SK-N-SH (cell line): Measurements from ENCODE around the gene ABITRAM. TPM values are rescaled to one million over a fixed set of nuclear protein-coding genes. Genes with fewer than 3 reads are reported as not detected.

Experiments
- CTCF ChIA-PET: fragments of 300-600, 350-600 bp; formaldehyde crosslinking; extraction: SDS; loops from one replicate; lab custom pipeline; 2021; lab: Yijun Ruan, JAX
- POLR2A ChIA-PET: fragments of 350-600 bp; sonication (Branson Sonifier 250); formaldehyde crosslinking; extraction: SDS; loops from one replicate; lab custom pipeline; 2020; ENCODE audit warnings: antibody characterized with exemption, inconsistent platforms; lab: Yijun Ruan, JAX
- DNase-seq: peaks from one replicate; pipeline ENCODE4 v3.0.0; 2012
- H2AFZ ChIP-seq: fragments of 200-600 bp; sonication (generic); 2 replicates; pipeline ENCODE4 v1.8.1; 2016; ENCODE audit warnings: antibody characterized with exemption, mild to moderate bottlenecking, low read depth
- H3F3A ChIP-seq: fragments of 200-600 bp; sonication (generic); replicated peaks from 2 replicates; pipeline ENCODE3; 2016; ENCODE audit warnings: antibody characterized with exemption, mild to moderate bottlenecking; ENCODE audit not compliant: insufficient read depth
- H3K27ac ChIP-seq, 2 experiments: fragments of 200-500 bp in 1 of 2; fragments of 200-600 bp in 1 of 2; sonication (Bioruptor generic) in 1 of 2; sonication (generic), shearing (Covaris generic) in 1 of 2; 2 replicates each; pipeline versions ENCODE4 v1.5.1 to v1.6.1; 2014 to 2016; ENCODE audit warnings: low read depth in 2 of 2, inconsistent platforms in 1 of 2, low read length in 1 of 2, mild to moderate bottlenecking in 1 of 2, mixed read lengths in 1 of 2
- H3K27me3 ChIP-seq: fragments of 200-600 bp; sonication (generic), shearing (Covaris generic); 2 replicates; pipeline ENCODE4 v1.6.1; 2016; ENCODE audit warnings: mixed run types; ENCODE audit not compliant: insufficient read depth
- H3K36me3 ChIP-seq, 2 experiments: fragments of 200-500 bp in 1 of 2; fragments of 200-600 bp in 1 of 2; sonication (Bioruptor generic) in 1 of 2; sonication (generic) in 1 of 2; replicated peaks in 1 of 2; 2 replicates each; pipeline versions ENCODE3 to v1.5.1; 2014 to 2016; ENCODE audit warnings: low read length in 1 of 2, mild to moderate bottlenecking in 1 of 2; ENCODE audit not compliant: insufficient read depth in 2 of 2, control insufficient read depth in 1 of 2
- H3K4me1 ChIP-seq, 2 experiments: fragments of 200-500 bp in 1 of 2; fragments of 200-600 bp in 1 of 2; sonication (Bioruptor generic) in 1 of 2; sonication (generic), shearing (Covaris generic) in 1 of 2; 2 replicates each; pipeline versions ENCODE4 v1.5.1 to v1.6.1; 2014 to 2016; ENCODE audit warnings: low read depth in 1 of 2, low read length in 1 of 2, mixed run types in 1 of 2; ENCODE audit not compliant: insufficient read depth in 2 of 2, control insufficient read depth in 1 of 2
- H3K4me2 ChIP-seq: fragments of 200-600 bp; sonication (generic), shearing (Covaris generic); 2 replicates; pipeline ENCODE4 v1.6.1; 2017; ENCODE audit warnings: mixed run types
- H3K4me3 ChIP-seq, 2 experiments: fragments of 200-500 bp in 1 of 2; fragments of 200-600 bp in 1 of 2; sonication (Bioruptor generic) in 1 of 2; sonication (generic), shearing (Covaris generic) in 1 of 2; 2 replicates each; pipeline versions ENCODE4 v1.5.1 to v1.8.1; 2014 to 2016; ENCODE audit warnings: low read depth in 2 of 2, inconsistent platforms in 1 of 2, low read length in 1 of 2, mild to moderate bottlenecking in 1 of 2, mixed read lengths in 1 of 2, moderate library complexity in 1 of 2
- H3K79me2 ChIP-seq: fragments of 200-600 bp; sonication (generic); 2 replicates; pipeline ENCODE4 v1.8.1; 2017; ENCODE audit warnings: mild to moderate bottlenecking; ENCODE audit not compliant: insufficient read depth
- H3K9ac ChIP-seq: fragments of 200-600 bp; sonication (generic); 2 replicates; pipeline ENCODE4 v1.6.1; 2017; ENCODE audit warnings: mixed run types
- H3K9me2 ChIP-seq: fragments of 200-600 bp; sonication (generic); 2 replicates; pipeline ENCODE4 v1.6.1; 2017; ENCODE audit warnings: mixed run types
- H3K9me3 ChIP-seq: fragments of 200-600 bp; sonication (generic); 2 replicates; pipeline ENCODE4 v1.6.1; 2017; ENCODE audit warnings: mixed run types, mild to moderate bottlenecking, moderate library complexity
- H4K20me1 ChIP-seq: fragments of 200-600 bp; sonication (generic); 2 replicates; pipeline ENCODE4 v1.6.1; 2017; ENCODE audit warnings: mild to moderate bottlenecking, mixed run types; ENCODE audit not compliant: insufficient read depth
- CHD2 ChIP-seq: fragments of 150-350 bp; IDR thresholded peaks from 2 replicates; pipeline ENCODE4 v1.6.1; 2018; ENCODE audit warnings: low read length; ENCODE audit not compliant: partially characterized antibody
- ELF1 ChIP-seq: IDR thresholded peaks from 2 replicates; pipeline ENCODE4 v1.4.0; 2012
- EZH2phosphoT487 ChIP-seq: fragments of 200-600 bp; sonication (generic); IDR thresholded peaks from 2 replicates; pipeline ENCODE4 v1.6.1; 2017; ENCODE audit warnings: low read depth, mixed run types, mild to moderate bottlenecking, antibody characterized with exemption, moderate library complexity, borderline replicate concordance
- FOXM1 ChIP-seq: IDR thresholded peaks from 2 replicates; pipeline ENCODE4 v1.4.0; 2012; ENCODE audit warnings: low read depth, mild to moderate bottlenecking
- GABPA ChIP-seq: IDR thresholded peaks from 2 replicates; pipeline ENCODE4 v1.4.0; 2012; ENCODE audit warnings: low read depth, mild to moderate bottlenecking
- GATA2 ChIP-seq: sonication (generic); formaldehyde crosslinking; IDR thresholded peaks from 2 replicates; pipeline ENCODE4 v1.5.0; 2020; ENCODE audit warnings: mild to moderate bottlenecking, missing genetic modification reagents
- JUND ChIP-seq: IDR thresholded peaks from 2 replicates; pipeline ENCODE4 v1.4.0; 2012
- NRF1 ChIP-seq: IDR thresholded peaks from 2 replicates; pipeline ENCODE4 v1.6.1; 2012; ENCODE audit warnings: low read depth, mild to moderate bottlenecking, low read length
- POLR2AphosphoS5 ChIP-seq: IDR thresholded peaks from 2 replicates; pipeline ENCODE4 v1.6.1; 2012; ENCODE audit warnings: low read depth, low read length
- RFX5 ChIP-seq: IDR thresholded peaks from 2 replicates; pipeline ENCODE4 v1.6.1; 2012; ENCODE audit warnings: mild to moderate bottlenecking, improper control_type of control experiment, low read length
- RXRA ChIP-seq: IDR thresholded peaks from 2 replicates; pipeline ENCODE4 v1.4.0; 2012; ENCODE audit warnings: low read depth, mild to moderate bottlenecking, borderline replicate concordance
- SMC3 ChIP-seq: IDR thresholded peaks from 2 replicates; pipeline ENCODE4 v1.6.1; 2012; ENCODE audit warnings: low read depth, low read length, improper control_type of control experiment
- TAF1 ChIP-seq: IDR thresholded peaks from 2 replicates; pipeline ENCODE4 v1.6.1; 2012; ENCODE audit warnings: low read depth, mild to moderate bottlenecking, low read length, moderate library complexity, borderline replicate concordance
- WGBS: methylation state at CpG from one replicate; pipeline ENCODE4 v1.1.6; 2017; ENCODE audit warnings: low lambda C conversion rate; 5-methylcytosine and 5-hydroxymethylcytosine counted together
- polyA plus RNA-seq, 3 experiments: library from polyadenylated mRNA; depleted of rRNA; stranded (reverse); fragments of >200 nt; gene quantifications; 2 replicates each; pipeline ENCODE4 v1.2.3, GENCODE V29; 2012
- TF ChIP-seq, protein P1 (sequence below): IDR thresholded peaks from 2 replicates; pipeline ENCODE4 v1.4.0; 2012; ENCODE audit warnings: low read depth, borderline replicate concordance
- TF ChIP-seq, protein P2 (sequence below): fragments of 150-350 bp; IDR thresholded peaks from 2 replicates; pipeline ENCODE4 v1.6.1; 2017; ENCODE audit warnings: antibody characterized with exemption, low read length, low read depth, borderline replicate concordance
- TF ChIP-seq, protein P3 (sequence below): IDR thresholded peaks from 2 replicates; pipeline ENCODE4 v1.4.0; 2012; ENCODE audit warnings: low read depth, borderline replicate concordance
- TF ChIP-seq, protein P4 (sequence below): IDR thresholded peaks from 2 replicates; pipeline ENCODE4; 2012
- TF ChIP-seq, protein P5 (sequence below): IDR thresholded peaks from 2 replicates; pipeline ENCODE4 v1.4.0; 2012; ENCODE audit warnings: low read depth

ABITRAM gene
- polyA plus RNA-seq, 1 of the 3 experiments (the other 2 are of a cell fraction), result 13.9 TPM

DNA sequence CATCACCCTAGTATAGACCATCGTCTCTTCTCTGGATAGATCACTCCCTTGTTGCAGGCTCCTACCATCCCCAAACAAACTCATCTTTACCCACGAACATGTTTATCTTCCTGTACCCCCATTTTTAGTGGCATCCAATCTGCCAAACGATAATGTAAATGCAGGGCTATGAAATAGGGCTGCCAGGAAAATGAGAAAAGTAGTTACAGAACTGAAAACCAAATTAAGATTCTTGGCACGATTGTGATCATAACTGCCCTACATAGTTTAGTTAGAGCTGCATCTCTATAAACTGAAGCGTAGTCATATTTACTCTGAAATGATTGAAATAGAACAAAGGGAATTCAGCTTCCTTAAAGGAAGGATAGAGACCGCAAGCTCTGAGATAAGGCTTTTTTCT, 26.1 kb downstream of the ABITRAM start:
- Histone ChIP-seq H3K27ac (no peak overlapping the region), H3K36me3 (peaks cover 3 to 15% of the 10 kb centered on the region in 2 experiments), H3K9me3 (no peaks in the 10 kb centered on the region), H3K27me3 (no peaks in the 10 kb centered on the region), H3F3A (peaks cover 13% of the 10 kb centered on the region), H3K9me2 (no peaks in the 10 kb centered on the region), H3K4me3 (no peak overlapping the region), H4K20me1 (no peaks in the 10 kb centered on the region), H3K79me2 (no peaks in the 10 kb centered on the region), H3K4me2 (no peak overlapping the region), H3K9ac (no peak overlapping the region), H2AFZ (no peak overlapping the region), H3K4me1 (peaks cover 0 to 11% of the 10 kb centered on the region in 2 experiments; a peak in 2 of 4 replicates)
- TF ChIP-seq SMC3, result no peak
- no peak for TF ChIP-seq FOXM1
- TF ChIP-seq ELF1, result no peak
- TF ChIP-seq RFX5, result no peak
- TF ChIP-seq, protein P1, sequence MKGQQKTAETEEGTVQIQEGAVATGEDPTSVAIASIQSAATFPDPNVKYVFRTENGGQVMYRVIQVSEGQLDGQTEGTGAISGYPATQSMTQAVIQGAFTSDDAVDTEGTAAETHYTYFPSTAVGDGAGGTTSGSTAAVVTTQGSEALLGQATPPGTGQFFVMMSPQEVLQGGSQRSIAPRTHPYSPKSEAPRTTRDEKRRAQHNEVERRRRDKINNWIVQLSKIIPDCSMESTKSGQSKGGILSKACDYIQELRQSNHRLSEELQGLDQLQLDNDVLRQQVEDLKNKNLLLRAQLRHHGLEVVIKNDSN, result no peak
- TF ChIP-seq, protein P2, sequence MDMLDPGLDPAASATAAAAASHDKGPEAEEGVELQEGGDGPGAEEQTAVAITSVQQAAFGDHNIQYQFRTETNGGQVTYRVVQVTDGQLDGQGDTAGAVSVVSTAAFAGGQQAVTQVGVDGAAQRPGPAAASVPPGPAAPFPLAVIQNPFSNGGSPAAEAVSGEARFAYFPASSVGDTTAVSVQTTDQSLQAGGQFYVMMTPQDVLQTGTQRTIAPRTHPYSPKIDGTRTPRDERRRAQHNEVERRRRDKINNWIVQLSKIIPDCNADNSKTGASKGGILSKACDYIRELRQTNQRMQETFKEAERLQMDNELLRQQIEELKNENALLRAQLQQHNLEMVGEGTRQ, result no peak
- TF ChIP-seq JUND, result no peak
- no peak for TF ChIP-seq GABPA
- TF ChIP-seq RXRA, result no peak
- TF ChIP-seq, protein P3, sequence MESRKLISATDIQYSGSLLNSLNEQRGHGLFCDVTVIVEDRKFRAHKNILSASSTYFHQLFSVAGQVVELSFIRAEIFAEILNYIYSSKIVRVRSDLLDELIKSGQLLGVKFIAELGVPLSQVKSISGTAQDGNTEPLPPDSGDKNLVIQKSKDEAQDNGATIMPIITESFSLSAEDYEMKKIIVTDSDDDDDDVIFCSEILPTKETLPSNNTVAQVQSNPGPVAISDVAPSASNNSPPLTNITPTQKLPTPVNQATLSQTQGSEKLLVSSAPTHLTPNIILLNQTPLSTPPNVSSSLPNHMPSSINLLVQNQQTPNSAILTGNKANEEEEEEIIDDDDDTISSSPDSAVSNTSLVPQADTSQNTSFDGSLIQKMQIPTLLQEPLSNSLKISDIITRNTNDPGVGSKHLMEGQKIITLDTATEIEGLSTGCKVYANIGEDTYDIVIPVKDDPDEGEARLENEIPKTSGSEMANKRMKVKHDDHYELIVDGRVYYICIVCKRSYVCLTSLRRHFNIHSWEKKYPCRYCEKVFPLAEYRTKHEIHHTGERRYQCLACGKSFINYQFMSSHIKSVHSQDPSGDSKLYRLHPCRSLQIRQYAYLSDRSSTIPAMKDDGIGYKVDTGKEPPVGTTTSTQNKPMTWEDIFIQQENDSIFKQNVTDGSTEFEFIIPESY, result no peak
- no peak for TF ChIP-seq POLR2AphosphoS5
- TF ChIP-seq NRF1, result no peak
- no peak for TF ChIP-seq CHD2
- TF ChIP-seq GATA2 (CRISPR knock-in tag), result no peak
- no peak for TF ChIP-seq TAF1
- TF ChIP-seq, protein P4, sequence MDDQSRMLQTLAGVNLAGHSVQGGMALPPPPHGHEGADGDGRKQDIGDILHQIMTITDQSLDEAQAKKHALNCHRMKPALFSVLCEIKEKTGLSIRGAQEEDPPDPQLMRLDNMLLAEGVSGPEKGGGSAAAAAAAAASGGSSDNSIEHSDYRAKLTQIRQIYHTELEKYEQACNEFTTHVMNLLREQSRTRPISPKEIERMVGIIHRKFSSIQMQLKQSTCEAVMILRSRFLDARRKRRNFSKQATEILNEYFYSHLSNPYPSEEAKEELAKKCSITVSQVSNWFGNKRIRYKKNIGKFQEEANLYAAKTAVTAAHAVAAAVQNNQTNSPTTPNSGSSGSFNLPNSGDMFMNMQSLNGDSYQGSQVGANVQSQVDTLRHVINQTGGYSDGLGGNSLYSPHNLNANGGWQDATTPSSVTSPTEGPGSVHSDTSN, result no peak
- TF ChIP-seq EZH2phosphoT487, result no peak
- TF ChIP-seq, protein P5, sequence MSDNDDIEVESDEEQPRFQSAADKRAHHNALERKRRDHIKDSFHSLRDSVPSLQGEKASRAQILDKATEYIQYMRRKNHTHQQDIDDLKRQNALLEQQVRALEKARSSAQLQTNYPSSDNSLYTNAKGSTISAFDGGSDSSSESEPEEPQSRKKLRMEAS, result no peak
- 74% methylated on average over 6 of the region's 6 CpGs for WGBS
- CTCF ChIA-PET, result interaction anchor here (0.8 to 1.7 kb wide), 3 partner anchors 10 to 77 kb away, joined by 3 to 4 read pairs (median 3); no protein-coding TSS in a partner anchor
- no peak for DNase-seq
- POLR2A ChIA-PET, result no interaction called here
